GM18520 (cell line): ENCODE data around the gene USP48.

Experiments
- ATAC-seq: cut with Tn5 transposase; IDR thresholded peaks from one replicate; pipeline ENCODE4 v1.9.1; 2021; ENCODE audit not compliant: unreplicated experiment

USP48 gene

GRCh38 chr1:21669258-21670058 is 113.5 kb downstream of the USP48 start, which contains the start of gene RAP1GAP:
TSS of gene RAP1GAP (minus strand) at chr1:21669357. CDS start at chr1:21620032, 49,325 bp downstream.
- no peak for ATAC-seq

GRCh38 chr1:21668951-21669257 is 114.0 kb downstream of the USP48 start:
- no peak for ATAC-seq

GRCh38 chr1:21668232-21668950 is 114.6 kb downstream of the USP48 start:
- no peak for ATAC-seq

GRCh38 chr1:21667348-21668231 is 115.4 kb downstream of the USP48 start:
- ATAC-seq: no peak

GRCh38 chr1:21666576-21667320 is 116.2 kb downstream of the USP48 start:
- no peak for ATAC-seq

- no peak for ATAC-seq
Measured at GRCh38 chr1:21665711-21666575, 117.0 kb downstream of the USP48 start.

- ATAC-seq: no peak
Measured at GRCh38 chr1:21664806-21665588, 118.0 kb downstream of the USP48 start.

- ATAC-seq: no peak
Measured at GRCh38 chr1:21663951-21664805, 118.8 kb downstream of the USP48 start.

GRCh38 chr1:21663248-21663950 is 119.5 kb downstream of the USP48 start:
- no peak for ATAC-seq

- no peak for ATAC-seq
Measured at GRCh38 chr1:21662426-21663247, 120.3 kb downstream of the USP48 start.

GRCh38 chr1:21661886-21662285 is 121.1 kb downstream of the USP48 start:
- no peak for ATAC-seq

- no peak for ATAC-seq
Measured at GRCh38 chr1:21659924-21660326, 123.0 kb downstream of the USP48 start.

GRCh38 chr1:21659099-21659923 is 123.6 kb downstream of the USP48 start:
- no peak for ATAC-seq

GRCh38 chr1:21657456-21658190 is 125.3 kb downstream of the USP48 start:
- no peak for ATAC-seq

GRCh38 chr1:21655748-21656147 is 127.2 kb downstream of the USP48 start:
- no peak for ATAC-seq
